Measurements from ENCODE around the gene FBN2.

The FBN2 gene

DNA sequence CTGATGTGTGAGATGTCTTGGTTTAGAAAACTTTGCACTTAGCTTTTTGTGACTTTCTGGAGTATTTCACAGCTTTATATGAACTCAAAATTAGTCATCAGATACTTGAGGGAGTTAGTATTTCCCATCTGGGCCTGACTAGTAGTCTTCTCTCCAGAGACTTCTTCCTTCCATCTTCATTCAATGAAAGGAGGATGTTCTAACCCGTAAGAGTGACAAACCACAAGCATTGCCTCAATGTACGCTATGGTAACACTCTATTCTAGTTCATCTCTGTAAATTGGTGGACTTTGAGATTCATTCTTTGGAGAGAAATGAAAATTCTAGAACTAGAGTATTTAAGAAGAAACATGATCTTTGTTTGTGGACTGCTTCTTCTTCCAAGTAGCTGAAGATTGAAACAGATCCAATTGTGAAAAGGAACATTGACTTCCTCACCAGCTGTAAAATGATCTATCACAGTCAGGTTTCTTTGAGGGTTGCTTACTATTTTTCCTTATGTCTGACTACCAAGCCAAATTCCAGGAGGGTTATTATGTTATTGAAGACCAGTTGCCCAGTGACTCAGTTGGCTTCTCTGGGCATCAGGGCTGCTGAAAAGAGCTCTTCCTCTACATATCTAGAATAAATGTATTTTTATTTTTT, 296.9 kb downstream of the FBN2 start:
- DNase-seq: no peak

DNA sequence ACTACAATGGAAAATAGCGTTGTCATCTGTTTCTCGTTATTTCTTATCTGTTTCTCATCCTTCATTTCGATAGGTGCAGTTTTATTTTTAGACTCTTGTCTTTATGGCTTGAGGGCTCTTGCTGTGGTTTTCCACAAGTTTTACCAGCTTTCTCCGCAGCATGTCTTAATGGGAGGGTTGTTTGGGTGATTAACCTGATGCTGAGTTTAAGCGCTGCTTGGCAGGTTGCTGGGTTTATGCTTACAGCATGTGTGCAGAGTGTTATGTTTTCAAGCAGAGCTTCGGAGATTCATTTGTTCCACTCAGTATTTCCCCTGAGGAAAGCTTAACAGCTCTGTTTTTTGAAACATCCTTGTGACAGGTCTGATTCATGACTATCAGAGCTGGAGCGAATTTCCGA, 300.5 kb downstream of the FBN2 start:
- no peak for DNase-seq

DNA sequence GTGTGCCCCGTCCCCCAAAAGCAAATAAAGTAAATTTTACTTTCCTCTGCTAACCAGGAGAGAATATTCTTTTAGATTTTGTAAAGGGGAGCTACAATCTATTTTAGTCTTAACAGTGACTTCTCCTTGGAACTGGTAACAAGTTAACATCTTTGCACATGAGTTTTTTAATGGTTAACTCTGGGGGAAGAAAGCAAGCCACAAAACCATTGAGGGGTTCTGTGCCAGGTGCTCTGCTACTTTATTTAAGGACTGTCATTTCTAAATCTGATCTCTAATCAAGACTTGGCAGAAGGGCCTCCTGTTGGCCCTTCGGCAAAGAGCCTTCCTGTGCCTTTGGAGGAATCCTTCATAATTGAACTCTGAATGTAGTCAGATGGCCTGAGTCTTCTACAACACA, 301.0 kb downstream of the FBN2 start:
- no peak for DNase-seq

DNA sequence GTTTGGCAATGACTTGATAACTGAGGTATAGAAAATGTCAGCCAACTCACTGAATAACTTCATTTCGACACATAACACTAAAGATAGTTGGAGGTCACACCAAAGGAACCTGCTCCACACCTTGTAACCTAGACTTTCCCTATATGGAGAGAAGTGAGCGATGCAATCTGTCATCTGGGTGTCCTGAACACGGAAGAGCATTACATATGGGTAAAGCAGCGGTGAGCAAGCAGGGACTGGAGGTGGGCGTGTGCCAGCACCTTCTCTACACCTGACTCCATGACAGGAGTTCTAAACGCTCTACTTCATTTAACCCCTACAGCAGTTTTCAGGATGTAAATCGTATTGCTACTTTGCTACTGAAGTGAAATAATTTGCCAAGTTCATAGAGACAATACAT, 301.7 kb downstream of the FBN2 start:
- DNase-seq: no peak

DNA sequence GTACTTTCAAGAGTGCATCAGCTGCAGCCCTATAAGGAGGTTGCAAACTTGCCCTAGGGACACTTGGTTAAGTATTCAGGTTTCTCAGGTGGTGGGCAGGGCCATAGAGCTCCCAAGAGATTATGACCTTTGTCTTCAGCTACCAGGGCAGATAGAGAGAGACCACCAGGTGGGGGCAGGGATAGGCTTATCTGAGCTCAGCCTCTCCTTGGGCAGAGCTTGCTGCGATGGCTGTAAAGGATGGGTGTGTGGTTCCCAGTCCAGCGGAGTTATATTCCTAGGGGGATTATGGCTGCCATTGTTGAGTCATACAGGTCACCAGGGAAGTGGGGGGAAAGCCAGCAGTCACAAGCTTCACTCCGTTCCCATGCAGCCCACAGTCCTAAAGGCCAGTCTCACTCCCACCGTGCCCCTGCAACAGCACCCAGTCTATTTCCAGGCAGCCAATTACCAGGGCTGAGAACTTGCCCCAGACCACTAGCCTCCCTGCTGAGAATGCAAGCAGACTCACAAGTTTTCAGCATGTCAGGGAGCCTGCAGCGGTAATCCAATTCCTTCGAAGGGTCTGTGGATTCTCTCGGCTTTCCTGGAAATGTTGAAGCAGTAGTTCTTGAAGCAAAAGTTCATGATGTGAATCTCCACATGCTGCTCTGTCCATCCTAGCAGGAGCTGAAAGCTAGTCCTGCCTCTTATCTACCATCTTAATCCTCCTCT, 303.0 kb downstream of the FBN2 start:
- DNase-seq: no peak

DNA sequence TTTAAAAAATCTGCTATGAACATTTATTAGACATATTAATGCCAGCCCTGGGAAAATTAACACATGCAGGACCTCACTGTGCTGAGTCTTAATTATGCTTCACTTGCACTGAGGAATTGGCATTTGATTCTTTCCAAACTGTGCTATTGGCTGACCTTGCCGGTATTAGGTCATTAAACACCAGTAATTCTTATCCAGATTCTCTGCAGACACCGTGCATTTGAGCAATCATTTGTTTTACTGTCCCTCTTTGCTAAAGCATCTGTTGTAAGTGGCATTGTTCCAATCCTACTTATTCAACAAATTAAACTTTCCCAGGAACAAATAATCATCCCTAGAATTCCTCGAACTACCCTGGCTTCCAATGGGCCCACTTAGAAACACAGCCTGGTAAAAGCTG, 309.5 kb downstream of the FBN2 start:
- no peak for DNase-seq

DNA sequence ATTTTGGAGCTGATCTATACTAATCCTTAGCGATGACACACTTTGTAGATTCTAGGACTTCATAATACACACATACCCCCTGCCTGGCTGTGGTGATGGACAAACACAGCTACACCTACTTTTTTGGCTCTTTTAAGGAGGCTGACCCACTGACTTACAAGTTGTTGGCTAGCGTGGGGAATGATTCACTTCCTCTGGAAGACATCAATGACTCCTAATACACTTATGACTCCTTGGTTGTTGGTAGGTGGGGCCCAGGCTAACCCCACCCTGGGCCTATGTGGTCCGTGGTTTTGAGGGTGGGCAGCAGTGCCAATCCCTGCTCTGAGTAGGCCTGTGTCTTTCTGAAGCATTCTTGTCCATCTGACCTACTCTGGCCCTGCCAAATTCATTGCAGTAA, 310.0 kb downstream of the FBN2 start:
- DNase-seq: no peak

DNA sequence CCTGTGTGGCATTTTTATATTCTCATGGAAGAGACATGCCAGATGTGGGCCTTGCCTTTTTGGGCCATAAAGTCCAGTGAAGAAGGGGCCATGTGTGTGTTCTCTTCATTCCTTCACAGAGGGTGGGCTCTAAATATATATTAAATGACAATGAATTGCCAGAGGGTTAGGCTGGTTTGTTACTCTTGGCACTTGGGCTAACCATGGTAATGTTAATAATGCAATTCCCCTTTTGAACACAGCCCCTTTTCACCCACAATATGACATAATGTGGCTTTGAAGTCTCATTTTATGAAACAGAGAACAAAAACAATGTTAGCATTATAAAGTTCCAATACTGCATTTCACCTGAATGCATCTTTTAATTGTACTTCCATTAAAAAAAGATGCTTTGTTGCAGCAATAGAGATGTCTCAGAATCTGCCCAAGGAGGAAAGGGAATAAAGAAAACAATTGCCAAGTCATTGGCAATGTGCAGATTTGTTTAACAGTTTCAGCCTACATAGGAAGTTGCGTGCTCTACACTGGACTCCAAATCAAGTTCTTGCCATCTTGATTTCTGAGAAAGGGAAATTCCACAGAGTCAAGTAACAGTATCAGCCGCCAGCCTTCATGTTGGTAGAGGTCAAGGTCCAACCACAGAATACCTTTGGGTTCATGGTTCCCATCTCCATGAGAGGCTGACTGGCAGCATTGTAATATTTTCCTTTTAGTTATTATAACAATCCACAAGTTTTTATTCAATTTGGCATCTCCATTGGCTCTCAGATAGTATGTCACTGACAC, 312.6 kb downstream of the FBN2 start:
- DNase-seq: no peak

DNA sequence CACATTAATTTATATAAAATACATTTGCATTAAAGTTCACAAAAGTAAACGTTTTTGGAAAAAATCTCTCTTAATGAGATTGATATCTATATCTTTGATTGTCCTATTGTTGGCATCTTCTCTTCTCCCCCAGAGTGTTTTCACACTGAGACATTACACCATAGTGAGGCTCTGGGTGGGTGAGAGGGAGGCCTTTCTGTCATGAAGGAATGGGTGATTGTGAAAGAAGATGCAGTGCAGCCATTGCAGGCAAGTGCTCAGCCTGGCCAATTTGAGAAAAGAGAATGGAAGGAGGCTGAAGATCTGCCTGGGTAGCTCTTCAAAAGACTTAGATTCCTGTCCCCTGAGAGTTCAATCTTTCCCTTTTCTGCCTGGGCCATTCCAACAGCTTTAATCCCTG, 313.7 kb downstream of the FBN2 start:
- no peak for DNase-seq

DNA sequence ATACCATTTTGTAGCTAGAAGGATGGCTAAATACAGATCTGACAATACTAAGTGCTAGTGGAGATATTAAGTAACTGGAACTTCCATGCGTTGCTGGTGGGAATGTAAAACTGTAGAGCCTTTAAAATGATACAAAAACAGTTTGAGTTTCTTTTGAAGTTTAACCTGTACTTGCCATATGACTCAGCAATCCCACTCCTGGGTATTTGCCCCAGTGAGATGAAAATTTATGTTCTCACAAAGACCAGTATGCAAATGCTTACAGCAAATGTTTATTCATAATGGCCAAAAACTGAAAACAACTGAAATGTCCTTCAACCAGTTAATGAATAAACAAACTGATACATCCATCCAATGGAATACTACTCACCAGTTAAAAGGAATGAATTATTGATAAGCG, 317.2 kb downstream of the FBN2 start:
- DNase-seq: no peak

DNA sequence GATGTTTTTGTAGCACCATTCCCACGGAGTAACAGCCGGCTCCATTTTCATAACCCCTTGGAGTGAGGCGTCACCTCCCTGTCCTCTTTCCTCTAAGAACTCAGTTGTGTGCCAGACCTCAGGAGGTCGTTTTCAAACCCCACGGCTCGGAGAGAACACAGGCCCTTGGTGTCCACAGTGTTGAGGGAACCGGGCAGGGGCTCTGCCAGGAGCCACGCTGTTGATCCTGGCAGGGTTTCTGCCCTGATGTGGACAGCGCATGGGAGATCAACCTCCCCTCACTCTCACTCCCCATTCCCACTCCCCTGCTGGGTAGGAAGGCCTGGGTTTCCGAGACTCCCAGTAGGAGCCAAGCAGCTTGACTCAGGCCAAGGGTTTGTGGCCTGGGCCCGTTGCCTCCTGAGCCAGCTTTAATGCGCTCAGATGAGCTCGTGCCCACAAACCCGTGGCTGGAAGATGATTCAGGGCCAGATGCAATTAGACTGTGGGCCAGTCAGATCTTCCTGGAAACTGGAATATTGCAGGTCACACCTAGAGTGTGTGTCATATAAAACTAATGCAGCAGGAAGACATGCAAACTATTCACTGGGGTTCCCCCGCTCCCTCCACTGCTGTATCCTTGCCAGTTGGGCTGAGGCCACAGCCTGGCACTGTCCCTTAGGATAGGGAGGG, 321.0 kb downstream of the FBN2 start:
- no peak for DNase-seq

DNA sequence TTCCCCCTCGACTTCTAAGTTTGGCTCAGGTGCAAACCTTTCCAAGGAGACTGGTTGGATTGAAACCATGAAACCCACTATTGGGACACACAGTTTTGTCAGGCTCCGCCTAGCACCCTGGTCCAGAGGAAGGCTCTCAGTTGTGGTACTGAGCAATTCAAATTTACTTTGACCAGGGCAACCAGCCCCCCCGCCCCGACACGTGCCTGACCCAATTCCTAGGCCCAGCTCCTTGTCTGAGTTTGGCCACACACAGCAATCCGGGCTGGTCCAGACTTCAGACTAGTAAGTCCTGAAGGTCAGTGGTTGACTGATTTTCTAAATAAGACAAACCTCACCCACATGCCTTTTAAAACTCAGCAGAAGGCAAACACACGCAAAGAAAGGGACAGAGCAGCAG, 321.8 kb downstream of the FBN2 start:
- no peak for DNase-seq

DNA sequence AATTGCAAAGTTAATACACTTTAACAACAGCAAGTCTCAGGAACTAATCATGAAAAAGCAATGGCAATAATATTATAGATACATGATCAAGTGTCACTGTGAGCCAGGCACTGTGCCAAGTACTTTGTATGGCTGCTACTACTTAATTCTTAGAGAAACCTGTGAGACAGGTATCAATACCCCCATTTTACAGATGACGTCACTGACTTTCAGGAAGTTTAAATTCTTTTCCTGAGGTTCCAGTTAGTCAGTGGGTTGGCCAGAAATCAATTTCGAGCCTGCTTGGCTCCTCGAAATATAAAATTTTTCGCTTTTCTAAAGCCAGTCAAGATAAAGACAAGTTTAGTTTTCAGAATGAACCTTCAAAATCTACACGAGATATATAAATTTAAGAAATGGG, 324.2 kb downstream of the FBN2 start:
- no peak for DNase-seq

DNA sequence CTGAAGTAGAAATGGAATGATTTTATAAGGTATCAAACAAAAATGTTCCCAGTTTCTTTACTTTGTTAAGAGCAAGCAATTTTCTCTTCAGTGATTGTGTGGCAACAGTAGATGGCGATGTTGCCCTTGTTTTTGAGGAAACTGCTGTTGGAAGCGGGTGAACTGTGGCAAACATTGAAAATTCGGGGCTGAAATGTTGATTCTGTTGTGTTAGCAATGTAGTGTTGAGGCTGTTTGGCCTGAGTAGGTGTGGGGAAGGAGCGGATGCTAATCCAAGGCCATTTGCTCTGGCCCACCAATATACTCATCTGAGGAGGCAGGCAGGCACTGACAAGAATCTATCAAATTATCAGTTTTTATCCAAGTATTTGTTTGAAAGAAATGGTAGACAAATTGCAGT, 324.7 kb downstream of the FBN2 start:
- DNase-seq: peak; percentile 27

DNA sequence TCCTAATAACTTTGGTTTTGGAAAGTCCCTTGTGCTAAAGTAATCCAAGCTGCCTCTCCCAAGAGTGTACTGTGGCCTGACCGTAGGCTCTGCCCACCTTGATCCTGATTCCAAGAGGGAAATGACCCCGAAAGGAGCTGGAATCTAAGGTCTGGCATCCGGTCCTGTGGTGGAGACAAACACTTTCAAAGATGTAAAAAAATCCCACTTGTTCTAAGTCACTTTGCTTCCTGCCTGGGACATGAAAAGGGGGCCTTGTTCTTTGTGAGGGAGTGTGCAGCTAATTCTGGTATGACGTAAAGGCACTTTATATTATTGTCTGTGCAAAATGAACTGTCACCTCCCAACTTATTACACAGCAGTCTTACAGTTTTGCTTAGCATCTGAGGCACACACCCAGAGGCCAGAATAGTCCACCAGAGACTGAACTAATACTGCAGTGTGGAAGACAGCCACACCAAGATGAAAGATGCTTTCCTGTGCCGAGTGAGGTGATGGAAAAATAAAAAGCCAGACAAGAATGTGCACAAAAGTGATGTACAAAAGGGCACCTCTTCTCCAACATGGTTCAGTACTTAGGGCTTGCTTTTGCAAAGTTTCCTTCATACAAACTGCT, 325.7 kb downstream of the FBN2 start:
- DNase-seq: no peak

DNA sequence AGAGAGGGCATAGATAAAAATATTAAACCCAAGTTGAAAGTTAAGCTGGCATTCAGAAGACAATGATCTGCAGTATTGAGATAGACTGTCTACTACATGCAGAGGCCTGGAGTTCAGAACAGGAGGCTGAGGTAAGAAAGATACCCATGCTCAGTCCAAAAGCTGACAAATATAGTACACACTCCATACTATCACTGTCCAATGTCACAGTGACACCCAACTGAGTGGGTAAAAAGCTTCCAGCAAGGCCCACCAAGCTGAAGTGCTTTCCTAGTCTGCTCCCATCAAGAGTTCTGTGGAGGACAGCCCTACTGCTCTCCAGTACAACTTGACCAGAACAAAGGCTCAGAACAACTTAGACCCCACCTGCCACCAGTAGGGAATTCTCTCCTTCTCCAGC, 329.6 kb downstream of the FBN2 start:
- no peak for DNase-seq
